C4-2B (cell line): ENCODE results near the gene LDHAL6B.

Experiments used
- ZFX ChIP-seq: fragments of 450-650 bp; IDR thresholded peaks from 2 replicates; pipeline ENCODE4 v1.6.1; 2017
- TF ChIP-seq, protein P1 (sequence below): fragments of 450-650 bp; conservative IDR thresholded peaks from 2 replicates; pipeline ENCODE4 v1.5.1; 2017; ENCODE audit warnings: mild to moderate bottlenecking

DNA sequence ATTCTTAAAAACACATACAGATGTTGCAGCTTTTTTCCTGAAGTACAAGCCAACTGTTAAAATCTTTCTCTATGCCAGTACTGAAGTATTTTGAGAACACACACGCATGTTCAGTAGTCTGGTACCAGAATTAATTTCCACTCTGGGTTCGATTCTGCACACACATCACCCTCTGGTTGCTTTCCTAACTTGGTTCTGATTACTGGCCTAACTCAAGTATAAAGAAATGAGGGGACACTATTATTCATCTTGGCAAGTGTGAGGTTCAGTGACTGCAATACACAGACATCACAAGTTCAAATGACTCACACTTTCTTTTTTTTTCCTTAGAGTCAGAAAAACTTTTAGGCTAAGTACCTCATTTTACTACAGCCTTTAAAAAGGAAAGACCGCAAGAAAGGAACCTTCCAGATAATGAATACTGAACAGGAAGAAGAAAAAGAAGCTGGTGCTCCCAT is 37.4 kb upstream of the LDHAL6B start:
- TF ChIP-seq, protein P1, sequence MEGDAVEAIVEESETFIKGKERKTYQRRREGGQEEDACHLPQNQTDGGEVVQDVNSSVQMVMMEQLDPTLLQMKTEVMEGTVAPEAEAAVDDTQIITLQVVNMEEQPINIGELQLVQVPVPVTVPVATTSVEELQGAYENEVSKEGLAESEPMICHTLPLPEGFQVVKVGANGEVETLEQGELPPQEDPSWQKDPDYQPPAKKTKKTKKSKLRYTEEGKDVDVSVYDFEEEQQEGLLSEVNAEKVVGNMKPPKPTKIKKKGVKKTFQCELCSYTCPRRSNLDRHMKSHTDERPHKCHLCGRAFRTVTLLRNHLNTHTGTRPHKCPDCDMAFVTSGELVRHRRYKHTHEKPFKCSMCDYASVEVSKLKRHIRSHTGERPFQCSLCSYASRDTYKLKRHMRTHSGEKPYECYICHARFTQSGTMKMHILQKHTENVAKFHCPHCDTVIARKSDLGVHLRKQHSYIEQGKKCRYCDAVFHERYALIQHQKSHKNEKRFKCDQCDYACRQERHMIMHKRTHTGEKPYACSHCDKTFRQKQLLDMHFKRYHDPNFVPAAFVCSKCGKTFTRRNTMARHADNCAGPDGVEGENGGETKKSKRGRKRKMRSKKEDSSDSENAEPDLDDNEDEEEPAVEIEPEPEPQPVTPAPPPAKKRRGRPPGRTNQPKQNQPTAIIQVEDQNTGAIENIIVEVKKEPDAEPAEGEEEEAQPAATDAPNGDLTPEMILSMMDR, result no peak
- TF ChIP-seq ZFX, result no peak
